Activated CD4-positive, alpha-beta T cell treated with anti-CD3 and anti-CD28 coated beads, Interleukin-2, Interleukin-4, amounts not matched to agents 100 ng/mL and 50 ng/mL, durations not matched to agents 16 hours and 8 hours (primary cell): ENCODE measurements around the gene APOBEC2.

Experiments
- DNase-seq: peaks from one replicate; pipeline ENCODE4 v3.0.0-alpha.2; 2020; ENCODE audit warnings: low spot score

Gene APOBEC2

DNA sequence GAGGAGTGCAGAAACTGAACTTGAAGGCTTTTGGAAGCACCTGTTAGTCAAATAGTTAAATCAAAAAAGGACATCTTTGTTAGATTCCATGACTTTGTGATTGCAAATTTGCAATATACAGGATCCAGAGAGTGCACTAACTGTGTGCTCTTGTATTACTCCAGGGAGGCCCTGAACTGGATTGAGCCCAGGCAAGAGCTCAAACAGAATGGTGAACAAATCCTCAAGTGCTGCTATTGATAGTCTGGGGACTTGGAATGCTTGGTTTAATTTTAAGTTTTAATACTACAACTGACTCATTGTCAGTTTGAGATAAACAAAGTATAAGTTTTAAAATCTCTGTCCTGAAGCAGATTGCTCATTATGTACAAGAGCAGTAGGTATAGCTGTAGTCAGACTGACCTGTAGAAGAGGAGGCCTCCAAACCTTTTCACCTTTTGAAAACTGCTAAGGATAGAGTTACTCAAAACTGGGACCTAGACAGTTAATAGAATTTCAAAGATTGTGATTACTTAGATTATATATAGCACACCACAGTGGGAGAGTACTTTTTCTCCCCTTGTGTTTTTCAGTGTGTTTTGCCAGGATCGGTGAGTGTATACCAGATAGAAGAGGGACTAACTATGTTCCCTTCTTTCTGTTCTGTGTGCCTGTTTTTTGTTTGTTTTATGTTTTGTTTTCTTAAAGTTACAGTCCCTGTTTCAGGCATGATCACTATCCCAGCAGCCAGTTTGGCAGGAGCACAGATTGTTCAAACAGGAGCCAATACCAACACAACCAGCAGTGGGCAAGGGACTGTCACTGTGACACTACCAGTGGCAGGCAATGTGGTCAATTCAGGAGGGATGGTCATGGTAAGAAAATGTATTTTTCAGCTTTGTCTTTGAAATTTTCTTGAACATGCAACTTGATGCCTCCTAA, 38.1 kb downstream of the APOBEC2 start:
- no peak for DNase-seq

DNA sequence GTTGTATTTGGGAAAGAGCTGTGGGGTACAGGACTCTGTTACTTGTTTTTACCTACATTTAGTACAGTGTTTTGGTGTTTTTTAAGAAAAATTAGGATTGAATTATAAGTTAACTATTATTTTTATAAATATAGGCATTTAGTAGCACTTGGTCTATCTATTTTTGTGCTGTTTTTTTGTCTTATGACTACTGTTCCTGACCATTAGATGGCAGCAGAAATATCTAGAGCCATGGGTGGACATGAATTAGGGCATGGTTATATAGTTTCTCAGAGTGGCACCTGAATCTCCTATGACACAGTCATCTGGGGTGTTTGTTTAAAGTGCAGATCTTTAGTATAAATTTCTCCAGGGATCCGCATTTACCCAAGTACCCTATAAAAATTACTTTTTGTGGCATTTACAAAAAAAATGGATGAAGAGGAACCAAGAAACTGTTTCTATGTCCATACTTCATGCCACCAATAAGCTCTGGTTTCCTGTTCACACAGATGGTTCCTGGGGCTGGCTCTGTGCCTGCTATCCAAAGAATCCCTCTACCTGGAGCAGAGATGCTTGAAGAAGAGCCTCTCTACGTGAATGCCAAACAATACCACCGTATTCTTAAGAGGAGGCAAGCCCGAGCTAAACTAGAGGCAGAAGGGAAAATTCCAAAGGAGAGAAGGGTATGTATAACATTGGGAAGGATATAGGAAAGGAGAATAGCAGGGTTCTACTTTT, 39.6 kb downstream of the APOBEC2 start:
- peak; percentile 6 for DNase-seq

DNA sequence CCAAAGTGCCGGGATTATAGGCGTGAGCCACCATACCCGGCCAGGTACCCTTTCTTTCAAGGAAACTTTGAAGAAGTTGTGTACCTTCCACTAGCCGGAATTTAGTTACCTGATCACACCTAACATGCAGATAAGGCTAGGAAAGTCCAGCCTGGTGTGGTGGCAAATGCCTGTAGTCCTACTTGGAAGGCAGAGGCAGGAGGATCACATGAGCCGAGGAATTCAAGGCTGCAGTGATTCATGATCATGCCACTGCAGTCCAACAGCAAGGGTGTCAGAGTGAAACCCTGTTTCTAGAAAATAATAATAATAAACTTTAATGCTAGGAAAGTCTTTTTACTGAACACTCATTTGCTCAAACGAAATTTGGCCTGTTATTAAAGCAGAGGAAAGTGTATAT, 40.7 kb downstream of the APOBEC2 start:
- DNase-seq: no peak

DNA sequence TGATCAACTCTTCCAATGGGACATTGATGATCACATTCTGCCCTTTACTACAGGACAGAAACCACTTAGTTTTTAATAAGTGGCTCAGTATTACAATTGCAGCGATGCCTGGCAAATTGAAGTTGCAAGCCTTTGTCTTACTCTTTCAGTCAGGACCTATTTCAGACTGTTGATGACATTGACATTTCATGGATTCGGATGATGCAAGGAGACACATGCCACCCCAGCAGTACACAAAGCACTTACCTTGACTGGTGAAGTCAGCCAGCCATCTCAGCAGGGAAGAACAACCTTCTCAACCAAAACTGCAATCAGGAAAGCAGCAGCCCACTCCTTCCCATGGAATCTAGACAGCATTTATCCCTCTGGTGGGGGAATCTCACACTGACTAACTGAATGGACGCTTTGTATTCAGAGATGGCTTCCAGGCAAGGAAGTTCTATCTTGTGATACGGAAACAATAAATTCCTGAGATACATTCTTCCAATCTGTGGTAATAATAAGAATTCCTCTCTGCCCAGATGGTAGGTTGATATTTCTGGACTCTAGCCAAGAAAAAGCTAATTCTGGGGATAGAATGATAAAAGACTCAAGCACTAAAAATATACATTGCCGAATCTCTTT, 44.6 kb downstream of the APOBEC2 start:
- DNase-seq: no peak

DNA sequence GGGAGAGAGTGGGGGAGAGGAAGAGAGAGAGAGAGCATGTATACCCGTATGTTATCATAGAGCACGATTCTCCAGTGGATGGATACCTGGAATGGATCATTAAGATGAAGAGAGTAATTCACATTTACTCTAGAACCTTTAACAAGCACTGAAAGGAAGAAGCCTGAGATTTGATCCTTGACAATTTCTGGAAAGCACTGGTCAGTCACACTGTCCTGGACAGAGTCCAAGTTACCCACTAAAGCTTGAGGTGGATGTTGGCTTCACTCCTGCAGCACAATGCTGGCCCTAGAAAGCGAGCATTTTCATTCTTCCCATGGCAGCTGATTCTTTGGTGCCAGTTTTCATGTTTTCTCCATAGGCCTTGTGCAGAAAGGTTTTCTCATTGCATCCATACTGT, 45.4 kb downstream of the APOBEC2 start:
- no peak for DNase-seq

DNA sequence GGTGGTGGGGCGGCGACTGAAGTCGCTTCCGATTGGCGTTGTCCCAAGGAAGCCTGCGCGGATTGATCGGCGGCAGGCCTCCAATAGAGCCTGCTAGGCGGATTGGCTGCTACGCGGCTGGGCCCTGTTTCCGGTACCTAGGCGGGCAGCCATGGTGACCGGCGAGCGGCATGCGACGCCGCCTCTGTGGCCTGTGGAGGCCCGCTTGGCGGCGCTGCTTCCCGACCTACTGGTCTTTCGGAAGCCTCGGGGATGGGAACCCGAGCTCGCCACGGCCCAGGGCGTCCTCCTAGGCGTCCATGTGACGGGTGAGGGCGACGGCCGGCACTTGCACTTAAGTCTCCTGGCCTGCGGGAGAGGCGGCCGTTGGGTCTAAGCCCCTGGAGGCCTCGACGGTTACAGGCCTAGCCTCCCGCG, 47.9 kb downstream of the APOBEC2 start:
- no peak for DNase-seq

DNA sequence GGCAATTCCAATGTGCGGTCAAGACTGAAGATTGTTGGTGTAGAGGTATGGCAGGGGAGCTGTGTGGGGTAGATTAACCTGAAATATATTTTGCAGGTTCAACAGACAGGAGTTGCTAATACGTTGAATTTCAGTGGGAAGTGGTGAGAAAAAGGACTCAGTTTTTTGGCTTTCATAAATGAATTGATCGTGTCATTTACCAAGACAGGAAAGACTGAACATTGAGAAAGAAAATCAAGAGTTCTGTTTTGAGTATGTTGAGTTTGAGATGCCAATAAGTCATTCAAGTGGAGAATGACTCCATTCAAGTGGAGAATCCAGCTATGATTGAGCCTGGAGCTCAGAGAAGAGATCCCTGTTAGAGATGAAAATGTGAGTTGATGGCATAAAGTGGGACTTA, 50.8 kb downstream of the APOBEC2 start:
- peak; percentile 75 for DNase-seq

DNA sequence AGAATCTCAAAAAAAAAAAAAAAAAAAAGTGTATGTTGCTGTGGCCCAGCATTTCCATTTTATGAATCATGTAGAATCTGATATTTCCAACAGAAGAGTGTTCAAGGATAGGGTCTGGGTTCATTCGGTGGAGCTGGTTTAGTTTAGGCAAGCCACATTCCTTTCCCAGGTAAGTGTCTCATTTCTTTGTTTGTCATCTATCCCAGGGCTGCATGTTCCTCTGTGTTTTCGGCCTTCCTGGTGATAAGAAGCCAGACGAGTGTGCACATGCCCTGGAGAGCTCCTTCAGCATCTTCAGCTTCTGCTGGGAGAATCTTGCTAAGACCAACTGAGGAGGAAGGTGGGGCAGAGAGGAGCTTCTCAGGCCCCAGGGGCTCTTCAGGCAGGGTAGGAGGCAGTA, 58.0 kb downstream of the APOBEC2 start:
- DNase-seq: no peak
